ENCODE data around the gene AOPEP. TPM values are rescaled to one million over a fixed set of nuclear protein-coding genes. Genes with fewer than 3 reads are reported as not detected.

AOPEP gene
- total RNA-seq, 1 experiment from 2014 or later: 36.4 TPM

DNA sequence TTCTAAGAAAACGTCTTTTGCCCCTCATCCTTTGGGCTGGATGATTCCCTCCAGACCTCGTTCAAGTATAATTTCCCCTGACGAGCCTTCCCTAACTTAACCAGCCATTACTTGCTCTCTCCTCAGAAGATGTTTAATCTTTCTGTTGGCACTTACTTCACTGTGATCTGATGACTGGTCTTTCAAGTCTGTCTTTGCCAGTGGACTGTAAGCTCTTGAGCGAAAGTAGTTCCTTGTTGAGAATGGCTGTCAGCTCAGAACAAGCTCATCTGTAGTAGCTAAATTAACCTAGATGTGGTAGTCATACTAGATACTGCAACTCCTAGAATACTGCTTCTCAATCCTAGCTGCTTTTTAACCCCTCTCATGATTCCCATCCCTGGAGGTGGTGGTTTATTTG is 125.0 kb downstream of the AOPEP start:
- POLR2A ChIA-PET: interaction anchor here (0.6 kb wide), 1 partner anchor 182 kb away, joined by 11 read pairs; no protein-coding TSS in a partner anchor
- no peak overlapping the region for H3K27ac ChIP-seq (ENCODE audit: low read length)
- CTCF ChIA-PET: no interaction called here
- no peaks in the 10 kb centered on the region for H3K36me3 ChIP-seq (ENCODE audit: control insufficient read depth, insufficient read depth, low read length)
- H3K4me1 ChIP-seq (ENCODE audit: control insufficient read depth, insufficient read depth, low read length): peaks cover 3% of the 10 kb centered on the region; the same call in 1 of the 2 replicates
- in situ Hi-C loops (cut with HindIII; ENCODE audit: low pct_unique_long_range_greater_than_20kb, low sequenced_read_pairs): no loop called here
- no peak for ATAC-seq
- TF ChIP-seq POLR2AphosphoS5 (IDR thresholded peaks at IDR 0.05; ENCODE audit: low read depth, low read length) (no peak), SIN3A (IDR thresholded peaks at IDR 0.05; ENCODE audit: borderline replicate concordance, insufficient read depth, low read depth, low read length) (no peak), TCF7L2 (IDR thresholded peaks at IDR 0.05; ENCODE audit: low read depth, low read length) (no peak), CTCF (IDR thresholded peaks at IDR 0.05) (no peak), REST (IDR thresholded peaks at IDR 0.05; ENCODE audit: insufficient read depth in 1 of 2, low read depth in 2 of 2, low read length in 1 of 2) (no peak)
- intact Hi-C loops (cut with micrococcal nuclease; ENCODE audit: unreplicated experiment): no loop called here
- DNase-seq (ENCODE audit: low read depth, low spot score): no peak
- no peak overlapping the region for H3K4me3 ChIP-seq (ENCODE audit: low read depth in 2 of 2, low read length in 2 of 2)
- no peaks in the 10 kb centered on the region for H3K27me3 ChIP-seq (ENCODE audit: control insufficient read depth, insufficient read depth, low read length)
- BruUV-seq (replicated peaks): no TSS peak
- H3K9me3 ChIP-seq (ENCODE audit: control insufficient read depth, insufficient read depth, low read depth, low read length): no peaks in the 10 kb centered on the region

GRCh38 chr9:94851892-94852291 is 125.4 kb downstream of the AOPEP start:
- H3K27ac ChIP-seq (ENCODE audit: low read length): no peak overlapping the region
- TF ChIP-seq CTCF (IDR thresholded peaks at IDR 0.05) (no peak), SIN3A (IDR thresholded peaks at IDR 0.05; ENCODE audit: borderline replicate concordance, insufficient read depth, low read depth, low read length) (no peak), TCF7L2 (IDR thresholded peaks at IDR 0.05; ENCODE audit: low read depth, low read length) (no peak), POLR2AphosphoS5 (IDR thresholded peaks at IDR 0.05; ENCODE audit: low read depth, low read length) (no peak), REST (IDR thresholded peaks at IDR 0.05; ENCODE audit: insufficient read depth in 1 of 2, low read depth in 2 of 2, low read length in 1 of 2) (no peak)
- POLR2A ChIA-PET: interaction anchor here (0.6 kb wide), 1 partner anchor 182 kb away, joined by 11 read pairs; no protein-coding TSS in a partner anchor

More at GRCh38 chr9:94851892-94852291, 125.4 kb downstream of the AOPEP start:
- Histone ChIP-seq H3K27me3 (ENCODE audit: control insufficient read depth, insufficient read depth, low read length) (no peaks in the 10 kb centered on the region), H3K4me3 (ENCODE audit: low read depth in 2 of 2, low read length in 2 of 2) (no peak overlapping the region), H3K9me3 (ENCODE audit: control insufficient read depth, insufficient read depth, low read depth, low read length) (no peaks in the 10 kb centered on the region), H3K36me3 (ENCODE audit: control insufficient read depth, insufficient read depth, low read length) (no peaks in the 10 kb centered on the region), H3K4me1 (ENCODE audit: control insufficient read depth, insufficient read depth, low read length) (peaks cover 3% of the 10 kb centered on the region; the same call in 1 of the 2 replicates)
- intact Hi-C loops (cut with micrococcal nuclease; ENCODE audit: unreplicated experiment): no loop called here
- no peak for DNase-seq (ENCODE audit: low read depth, low spot score)
- in situ Hi-C loops (cut with HindIII; ENCODE audit: low pct_unique_long_range_greater_than_20kb, low sequenced_read_pairs): no loop called here
- BruUV-seq (replicated peaks): no TSS peak
- no peak for ATAC-seq
- CTCF ChIA-PET: no interaction called here

Data from Panc1 (cell line).